ENCODE measurements around the gene NKAIN1.

DNA sequence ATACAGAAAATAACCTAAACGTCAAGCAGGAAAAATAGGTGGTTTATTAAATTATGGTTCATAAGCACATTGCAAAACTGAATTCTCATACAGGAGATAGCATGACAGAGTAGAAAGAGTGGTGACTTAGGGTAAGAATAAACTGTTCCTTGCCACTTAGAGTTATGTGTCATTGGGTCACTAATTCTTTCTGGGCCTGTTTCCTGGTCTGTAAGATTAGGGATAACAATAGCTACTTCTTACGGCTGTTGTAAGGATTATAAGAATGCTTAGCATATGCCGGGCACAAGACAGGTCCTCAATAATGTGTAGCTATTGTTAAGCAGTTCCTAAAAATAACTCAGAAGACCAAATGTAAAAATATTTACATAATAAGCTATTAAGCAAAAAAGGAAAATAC, 32.7 kb upstream of the NKAIN1 start:
- TF ChIP-seq, protein P1, sequence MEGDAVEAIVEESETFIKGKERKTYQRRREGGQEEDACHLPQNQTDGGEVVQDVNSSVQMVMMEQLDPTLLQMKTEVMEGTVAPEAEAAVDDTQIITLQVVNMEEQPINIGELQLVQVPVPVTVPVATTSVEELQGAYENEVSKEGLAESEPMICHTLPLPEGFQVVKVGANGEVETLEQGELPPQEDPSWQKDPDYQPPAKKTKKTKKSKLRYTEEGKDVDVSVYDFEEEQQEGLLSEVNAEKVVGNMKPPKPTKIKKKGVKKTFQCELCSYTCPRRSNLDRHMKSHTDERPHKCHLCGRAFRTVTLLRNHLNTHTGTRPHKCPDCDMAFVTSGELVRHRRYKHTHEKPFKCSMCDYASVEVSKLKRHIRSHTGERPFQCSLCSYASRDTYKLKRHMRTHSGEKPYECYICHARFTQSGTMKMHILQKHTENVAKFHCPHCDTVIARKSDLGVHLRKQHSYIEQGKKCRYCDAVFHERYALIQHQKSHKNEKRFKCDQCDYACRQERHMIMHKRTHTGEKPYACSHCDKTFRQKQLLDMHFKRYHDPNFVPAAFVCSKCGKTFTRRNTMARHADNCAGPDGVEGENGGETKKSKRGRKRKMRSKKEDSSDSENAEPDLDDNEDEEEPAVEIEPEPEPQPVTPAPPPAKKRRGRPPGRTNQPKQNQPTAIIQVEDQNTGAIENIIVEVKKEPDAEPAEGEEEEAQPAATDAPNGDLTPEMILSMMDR (IDR thresholded peaks at IDR 0.05; ENCODE audit: low read depth, low read length): no peak
- no peak for TF ChIP-seq MYC (IDR thresholded peaks at IDR 0.05; ENCODE audit: low read depth, low read length)
